Spleen (tissue), 11 donors: ENCODE results near the gene TRABD2B. TPM values are rescaled to one million over a fixed set of nuclear protein-coding genes. Genes with fewer than 3 reads are reported as not detected.

ENCODE experiments used
- DNase-seq: peaks from one replicate; pipeline ENCODE4 v3.0.0-alpha.2; 2020
- H3K27ac ChIP-seq, 8 donors: fragments of 200-600 bp; sonication (generic) in 7 of 8; 1 replicate in 4 of 8; 2 replicates in 4 of 8; pipeline versions ENCODE4 v1.5.0 to v1.8.0; 2016 to 2021; ENCODE audit warnings: inconsistent platforms in 4 of 8, mild to moderate bottlenecking in 4 of 8, moderate library complexity in 1 of 8
- H3K27me3 ChIP-seq, 7 donors: fragments of 200-600 bp; sonication (generic) in 6 of 7; replicated peaks in 1 of 7; 1 replicate in 4 of 7; 2 replicates in 3 of 7; pipeline versions ENCODE4 v1.5.0 to v1.8.0; 2016 to 2021; ENCODE audit warnings: inconsistent platforms in 3 of 7, mild to moderate bottlenecking in 1 of 7
- H3K36me3 ChIP-seq, 6 donors: fragments of 200-600 bp; sonication (generic) in 5 of 6; 1 replicate in 4 of 6; 2 replicates in 2 of 6; pipeline versions ENCODE4 v1.5.0 to v1.8.0; 2016 to 2021; ENCODE audit warnings: inconsistent platforms in 2 of 6
- H3K4me1 ChIP-seq, 6 donors: fragments of 200-600 bp; sonication (generic) in 5 of 6; 1 replicate in 3 of 6; 2 replicates in 3 of 6; pipeline versions ENCODE4 v1.5.0 to v1.8.0; 2016 to 2021; ENCODE audit warnings: inconsistent platforms in 3 of 6
- H3K4me3 ChIP-seq, 8 donors: fragments of 200-600 bp; sonication (generic) in 7 of 8; 1 replicate in 4 of 8; 2 replicates in 4 of 8; pipeline versions ENCODE4 v1.5.0 to v1.8.0; 2016 to 2021; ENCODE audit warnings: inconsistent platforms in 4 of 8, mild to moderate bottlenecking in 4 of 8, moderate library complexity in 2 of 8
- H3K9me3 ChIP-seq, 8 donors: fragments of 200-600 bp; sonication (generic) in 7 of 8; 1 replicate in 4 of 8; 2 replicates in 4 of 8; pipeline versions ENCODE4 v1.5.0 to v1.8.0; 2016 to 2021; ENCODE audit warnings: inconsistent platforms in 4 of 8
- CTCF ChIP-seq, 11 experiments: fragments of 200-600 bp in 7 of 11; fragments of 450-650 bp in 4 of 11; sonication (generic) in 4 of 11; IDR thresholded peaks in 8 of 11; conservative IDR thresholded peaks in 3 of 11; 1 replicate in 7 of 11; 2 replicates in 4 of 11; pipeline versions ENCODE4 v1.4.0 to v1.8.0; 2016 to 2021; ENCODE audit warnings: antibody characterized with exemption in 11 of 11, inconsistent platforms in 4 of 11, mild to moderate bottlenecking in 1 of 11
- POLR2A ChIP-seq, 3 donors: fragments of 450-650 bp; IDR thresholded peaks; one replicate each; pipeline ENCODE4 v1.5.1; 2017; ENCODE audit warnings: antibody characterized with exemption in 3 of 3, mild to moderate bottlenecking in 1 of 3
- POLR2AphosphoS5 ChIP-seq, 3 donors: sonication (generic); formaldehyde crosslinking; IDR thresholded peaks; one replicate each; pipeline ENCODE4 v1.5.1; 2017; ENCODE audit warnings: antibody characterized with exemption in 3 of 3
- WGBS, 5 donors: extraction: QIAGEN DNeasy Blood & Tissue Kit in 3 of 5; methylation state at CpG; one replicate each; pipeline versions ENCODE4 v1.1.5 to v1.1.7; 2013 to 2018; 5-methylcytosine and 5-hydroxymethylcytosine counted together
- intact Hi-C: fragments of 100-400 bp; cut with DNase I; formaldehyde crosslinking; loops from one replicate; pipeline ENCODE4 v1.15.0; 2023; ENCODE audit warnings: low total_unique reads
- polyA plus RNA-seq, 3 donors: library from polyadenylated mRNA; stranded (reverse); fragments of 200-250 nt; gene quantifications; one replicate each; pipeline ENCODE4 v1.2.1, GENCODE V29; 2013
- total RNA-seq, 7 donors: library from RNA; depleted of rRNA in 3 of 7; stranded (reverse); fragments of >200 nt in 3 of 7; fragmentation: NEBNext Ultra II Directional in 4 of 7; extraction: Animal tissue kit (Norgen Biotek cat#: 25700) in 4 of 7; gene quantifications; one replicate each; pipeline versions ENCODE4 v1.1.0 to v1.2.1, GENCODE V29; 2016 to 2021
- donor health status: healthy with polysubstance abuse.
- donor health status: DM: no; HTN: no; CAD: no; lungs with moderate emphysema.
- donor health status: DM: no; HTN: no; CAD: no.
- donor health status: Bipolar disorder and iron deficiency.
- donor health status: healthy.
- donor health status: DM: no; HTN: no; CAD: no.
- donor health status: DM: yes; HTN: yes; CAD: no.

The TRABD2B gene
- total and polyA plus RNA-seq, 10 donors: 0.11 to 3.5 (median 0.64) TPM

GRCh38 chr1:47810964-47811682, 186.1 kb downstream of the TRABD2B start:
- H3K9me3 ChIP-seq: no peaks in the 10 kb centered on the region
- DNase-seq: no peak
- no peak for TF ChIP-seq CTCF (IDR thresholded peaks at IDR 0.05 in 8 of 11, conservative IDR thresholded peaks at IDR 0.05 in 3 of 11)
- TF ChIP-seq POLR2AphosphoS5 (IDR thresholded peaks at IDR 0.05): no peak
- TF ChIP-seq POLR2A (IDR thresholded peaks at IDR 0.05): no peak
- WGBS, 5 donors: 62 to 75% (median 64%) methylated on average over 9 of the region's 9 CpGs
- no peak overlapping the region for H3K27ac ChIP-seq
- H3K27me3 ChIP-seq: no peaks in the 10 kb centered on the region
- H3K36me3 ChIP-seq: no peaks in the 10 kb centered on the region
- H3K4me3 ChIP-seq: no peak overlapping the region
- intact Hi-C loops: no loop called here
- peaks cover 0 to 14% (median 7%) of the 10 kb centered on the region in 6 donors for H3K4me1 ChIP-seq

- Histone ChIP-seq H3K4me1 (peaks cover 0 to 4% (median 2%) of the 10 kb centered on the region in 6 donors), H3K27me3 (no peaks in the 10 kb centered on the region), H3K27ac (no peak overlapping the region), H3K4me3 (no peak overlapping the region), H3K36me3 (no peaks in the 10 kb centered on the region), H3K9me3 (no peaks in the 10 kb centered on the region)
- intact Hi-C loops: no loop called here
- no peak for DNase-seq
- 76 to 84% (median 83%) methylated on average over 8 of the region's 8 CpGs for WGBS, 5 donors
- TF ChIP-seq POLR2A (IDR thresholded peaks at IDR 0.05) (no peak), CTCF (IDR thresholded peaks at IDR 0.05 in 8 of 11, conservative IDR thresholded peaks at IDR 0.05 in 3 of 11) (no peak), POLR2AphosphoS5 (IDR thresholded peaks at IDR 0.05) (no peak)
These were observed 187.7 kb downstream of the TRABD2B start for GRCh38 chr1:47809301-47810084.

- no peaks in the 10 kb centered on the region for H3K9me3 ChIP-seq
- H3K4me3 ChIP-seq: no peak overlapping the region
- no peaks in the 10 kb centered on the region for H3K4me1 ChIP-seq
- WGBS, 5 donors: 65 to 78% (median 74%) methylated on average over 2 of the region's 2 CpGs
- DNase-seq: no peak
- no peaks in the 10 kb centered on the region for H3K27me3 ChIP-seq
- H3K27ac ChIP-seq: no peak overlapping the region
- intact Hi-C loops: no loop called here
- no peaks in the 10 kb centered on the region for H3K36me3 ChIP-seq
- no peak for TF ChIP-seq CTCF (IDR thresholded peaks at IDR 0.05 in 8 of 11, conservative IDR thresholded peaks at IDR 0.05 in 3 of 11)
- no peak for TF ChIP-seq POLR2AphosphoS5 (IDR thresholded peaks at IDR 0.05)
- no peak for TF ChIP-seq POLR2A (IDR thresholded peaks at IDR 0.05)
These were observed 188.6 kb downstream of the TRABD2B start for GRCh38 chr1:47808612-47809011.

- no peaks in the 10 kb centered on the region for H3K36me3 ChIP-seq
- H3K27me3 ChIP-seq: no peaks in the 10 kb centered on the region
- no peak overlapping the region for H3K27ac ChIP-seq
- H3K9me3 ChIP-seq: no peaks in the 10 kb centered on the region
- no peak overlapping the region for H3K4me3 ChIP-seq
- DNase-seq: no peak
- 65 to 92% (median 84%) methylated on average over 6 of the region's 6 CpGs for WGBS, 5 donors
- TF ChIP-seq POLR2AphosphoS5 (IDR thresholded peaks at IDR 0.05) (no peak), CTCF (IDR thresholded peaks at IDR 0.05 in 8 of 11, conservative IDR thresholded peaks at IDR 0.05 in 3 of 11) (no peak), POLR2A (IDR thresholded peaks at IDR 0.05) (no peak)
- intact Hi-C loops: no loop called here
- no peaks in the 10 kb centered on the region for H3K4me1 ChIP-seq
These were observed 191.2 kb downstream of the TRABD2B start for GRCh38 chr1:47805921-47806361.
